ENCODE data around the gene SLC38A2. TPM values are rescaled to one million over a fixed set of nuclear protein-coding genes. Genes with fewer than 3 reads are reported as not detected.

Gene SLC38A2
- total RNA-seq, 2 donors from 2014 or later, result 334 to 384 TPM

GRCh38 chr12:46389031-46389616 lies 16.6 kb upstream of the SLC38A2 start:
- Histone ChIP-seq H3K4me1 (ENCODE audit: control insufficient read depth in 1 of 2, low read depth in 2 of 2) (peaks cover 63 to 76% of the 10 kb centered on the region in 2 donors), H3K36me3 (no peaks in the 10 kb centered on the region), H3K4me3 (no peak overlapping the region), H3K27me3 (replicated peaks; ENCODE audit: insufficient read depth) (no peaks in the 10 kb centered on the region), H3K27ac (peak overlapping the region; percentile 79 to 96), H3K9me3 (no peaks in the 10 kb centered on the region)
- DNase-seq (ENCODE audit: low spot score) (no peak), ATAC-seq (ENCODE audit: insufficient number of reproducible peaks, low FRiP score, low read depth) (peak; percentile 32)
- TF ChIP-seq CTCF (IDR thresholded peaks at IDR 0.05), result no peak

GRCh38 chr12:46388427-46389021 lies 16.0 kb upstream of the SLC38A2 start:
- no peaks in the 10 kb centered on the region for H3K9me3 ChIP-seq
- no peak for ATAC-seq (ENCODE audit: insufficient number of reproducible peaks, low FRiP score, low read depth)
- DNase-seq (ENCODE audit: low spot score), result no peak
- H3K36me3 ChIP-seq, result no peaks in the 10 kb centered on the region
- no peaks in the 10 kb centered on the region for H3K27me3 ChIP-seq (replicated peaks; ENCODE audit: insufficient read depth)
- H3K27ac ChIP-seq, result peak overlapping the region; percentile 79 to 96
- no peak for TF ChIP-seq CTCF (IDR thresholded peaks at IDR 0.05)
- peaks cover 63 to 76% of the 10 kb centered on the region in 2 donors for H3K4me1 ChIP-seq (ENCODE audit: control insufficient read depth in 1 of 2, low read depth in 2 of 2)
- H3K4me3 ChIP-seq, result no peak overlapping the region

GRCh38 chr12:46387670-46388069 lies 15.1 kb upstream of the SLC38A2 start:
- Histone ChIP-seq H3K27me3 (replicated peaks; ENCODE audit: insufficient read depth) (no peaks in the 10 kb centered on the region), H3K4me1 (ENCODE audit: control insufficient read depth in 1 of 2, low read depth in 2 of 2) (peaks cover 63 to 77% of the 10 kb centered on the region in 2 donors), H3K27ac (peak overlapping the region; percentile 79 to 96), H3K9me3 (no peaks in the 10 kb centered on the region), H3K36me3 (no peaks in the 10 kb centered on the region), H3K4me3 (peak overlapping the region; percentile 61)
- no peak for TF ChIP-seq CTCF (IDR thresholded peaks at IDR 0.05)
- no peak for DNase-seq (ENCODE audit: low spot score)
- no peak for ATAC-seq (ENCODE audit: insufficient number of reproducible peaks, low FRiP score, low read depth)

GRCh38 chr12:46386877-46387629 lies 14.5 kb upstream of the SLC38A2 start:
- H3K36me3 ChIP-seq, result no peaks in the 10 kb centered on the region
- no peak for DNase-seq (ENCODE audit: low spot score)
- no peaks in the 10 kb centered on the region for H3K27me3 ChIP-seq (replicated peaks; ENCODE audit: insufficient read depth)
- TF ChIP-seq CTCF (IDR thresholded peaks at IDR 0.05), result no peak
- ATAC-seq (ENCODE audit: insufficient number of reproducible peaks, low FRiP score, low read depth), result no peak
- H3K4me3 ChIP-seq, result peak overlapping the region; percentile 61
- H3K9me3 ChIP-seq, result no peaks in the 10 kb centered on the region
- H3K27ac ChIP-seq, result peak overlapping the region; percentile 79 to 96
- H3K4me1 ChIP-seq (ENCODE audit: control insufficient read depth in 1 of 2, low read depth in 2 of 2), result peaks cover 67 to 81% of the 10 kb centered on the region in 2 donors

GRCh38 chr12:46386360-46386867 lies 13.8 kb upstream of the SLC38A2 start:
- no peak for TF ChIP-seq CTCF (IDR thresholded peaks at IDR 0.05)
- Histone ChIP-seq H3K4me3 (peak overlapping the region; percentile 61), H3K9me3 (no peaks in the 10 kb centered on the region), H3K36me3 (no peaks in the 10 kb centered on the region), H3K27ac (peak overlapping the region; percentile 79 to 96), H3K4me1 (ENCODE audit: control insufficient read depth in 1 of 2, low read depth in 2 of 2) (peaks cover 63 to 76% of the 10 kb centered on the region in 2 donors), H3K27me3 (replicated peaks; ENCODE audit: insufficient read depth) (no peaks in the 10 kb centered on the region)
- no peak for DNase-seq (ENCODE audit: low spot score)
- ATAC-seq (ENCODE audit: insufficient number of reproducible peaks, low FRiP score, low read depth), result peak; percentile 54

All from thoracic aorta (tissue), 2 donors.